Measurements from ENCODE around the gene ST8SIA4.

- TF ChIP-seq POLR2A (IDR thresholded peaks at IDR 0.05; ENCODE audit: extremely low read depth, insufficient read length): no peak
- TF ChIP-seq CTCF (IDR thresholded peaks at IDR 0.05; ENCODE audit: low read depth, low read length): no peak
- TF ChIP-seq MYC (IDR thresholded peaks at IDR 0.05; ENCODE audit: low read depth, low read length): no peak
- no peak for TF ChIP-seq MAX (IDR thresholded peaks at IDR 0.05; ENCODE audit: low read depth, low read length)
Measured at GRCh38 chr5:100758306-100758705, 144.8 kb downstream of the ST8SIA4 start.
